ENCODE data around the gene EPB41L3. TPM values are rescaled to one million over a fixed set of nuclear protein-coding genes. Genes with fewer than 3 reads are reported as not detected.
"Not testable (repeated sequence)": the region's sequence is repeated elsewhere in the genome, so short reads cannot be mapped to it uniquely, and the experiment has no call there.

Gene EPB41L3
- total and polyA plus RNA-seq, 4 donors, result 6.5 to 116 (median 43.7) TPM

- H3K36me3 ChIP-seq (ENCODE audit: control insufficient read depth in 1 of 2, insufficient read depth in 2 of 2, low read length in 1 of 2); H3K27ac ChIP-seq (ENCODE audit: low read depth in 1 of 2, low read length in 2 of 2); H3K4me3 ChIP-seq (ENCODE audit: low read length in 2 of 2); H3K9me3 ChIP-seq (ENCODE audit: control insufficient read depth, low read length); H3K27me3 ChIP-seq (ENCODE audit: control insufficient read depth in 1 of 2, insufficient read depth in 2 of 2, low read length in 1 of 2); H3K4me1 ChIP-seq (ENCODE audit: control insufficient read depth in 1 of 2, insufficient read depth in 2 of 2, low read length in 2 of 2); intact Hi-C loops (cut with DNase I): not testable (repeated sequence)
- 26 to 32% methylated on average over 2 of the region's 2 CpGs for WGBS, 2 donors
- DNase-seq (peak in 1 of 2 donors; percentile 56), ATAC-seq (ENCODE audit: low FRiP score) (peak; percentile 60)
Observed at GRCh38 chr18:5570613-5571012, 26.8 kb upstream of the EPB41L3 start.

- Histone ChIP-seq H3K27me3 (ENCODE audit: control insufficient read depth in 1 of 2, insufficient read depth in 2 of 2, low read length in 1 of 2) (no peaks in the 10 kb centered on the region), H3K4me3 (ENCODE audit: low read length in 2 of 2) (no peak overlapping the region), H3K4me1 (ENCODE audit: control insufficient read depth in 1 of 2, insufficient read depth in 2 of 2, low read length in 2 of 2) (no peaks in the 10 kb centered on the region), H3K36me3 (ENCODE audit: control insufficient read depth in 1 of 2, insufficient read depth in 2 of 2, low read length in 1 of 2) (no peaks in the 10 kb centered on the region), H3K9me3 (ENCODE audit: control insufficient read depth, low read length) (peaks cover 1% of the 10 kb centered on the region), H3K27ac (ENCODE audit: low read depth in 1 of 2, low read length in 2 of 2) (no peak overlapping the region)
- 68 to 74% methylated on average over 3 of the region's 3 CpGs for WGBS, 2 donors
- intact Hi-C loops (cut with DNase I), result no loop called here
- ATAC-seq (ENCODE audit: low FRiP score) (no peak), DNase-seq (no peak)
Observed at GRCh38 chr18:5568416-5568815, 24.6 kb upstream of the EPB41L3 start.

- no peaks in the 10 kb centered on the region for H3K27me3 ChIP-seq (ENCODE audit: control insufficient read depth in 1 of 2, insufficient read depth in 2 of 2, low read length in 1 of 2)
- WGBS, 2 donors, result 79 to 87% methylated on average over 1 of the region's 1 CpG
- H3K4me1 ChIP-seq (ENCODE audit: control insufficient read depth in 1 of 2, insufficient read depth in 2 of 2, low read length in 2 of 2), result no peaks in the 10 kb centered on the region
- H3K4me3 ChIP-seq (ENCODE audit: low read length in 2 of 2), result no peak overlapping the region
- no peak overlapping the region for H3K27ac ChIP-seq (ENCODE audit: low read depth in 1 of 2, low read length in 2 of 2)
- intact Hi-C loops (cut with DNase I), result no loop called here
- no peaks in the 10 kb centered on the region for H3K36me3 ChIP-seq (ENCODE audit: control insufficient read depth in 1 of 2, insufficient read depth in 2 of 2, low read length in 1 of 2)
- DNase-seq (no peak), ATAC-seq (ENCODE audit: low FRiP score) (no peak)
- peaks cover 1% of the 10 kb centered on the region for H3K9me3 ChIP-seq (ENCODE audit: control insufficient read depth, low read length)
Observed at GRCh38 chr18:5558851-5559250, 15.1 kb upstream of the EPB41L3 start.

GRCh38 chr18:5556310-5556974, 12.6 kb upstream of the EPB41L3 start:
- H3K27ac ChIP-seq (ENCODE audit: low read depth in 1 of 2, low read length in 2 of 2), result no peak overlapping the region
- DNase-seq, result no peak
- WGBS, 2 donors, result 67 to 79% methylated on average over 8 of the region's 8 CpGs
- H3K9me3 ChIP-seq (ENCODE audit: control insufficient read depth, low read length), result no peaks in the 10 kb centered on the region
- no peak overlapping the region for H3K4me3 ChIP-seq (ENCODE audit: low read length in 2 of 2)
- no peaks in the 10 kb centered on the region for H3K4me1 ChIP-seq (ENCODE audit: control insufficient read depth in 1 of 2, insufficient read depth in 2 of 2, low read length in 2 of 2)
- H3K27me3 ChIP-seq (ENCODE audit: control insufficient read depth in 1 of 2, insufficient read depth in 2 of 2, low read length in 1 of 2), result no peaks in the 10 kb centered on the region
- no peaks in the 10 kb centered on the region for H3K36me3 ChIP-seq (ENCODE audit: control insufficient read depth in 1 of 2, insufficient read depth in 2 of 2, low read length in 1 of 2)
- intact Hi-C loops (cut with DNase I), result no loop called here
- ATAC-seq (ENCODE audit: low FRiP score), result peak; percentile 69

- no peak overlapping the region for H3K27ac ChIP-seq (ENCODE audit: low read depth in 1 of 2, low read length in 2 of 2)
- ATAC-seq (ENCODE audit: low FRiP score), result no peak
- H3K27me3 ChIP-seq (ENCODE audit: control insufficient read depth in 1 of 2, insufficient read depth in 2 of 2, low read length in 1 of 2), result no peaks in the 10 kb centered on the region
- no peak overlapping the region for H3K4me3 ChIP-seq (ENCODE audit: low read length in 2 of 2)
- no peaks in the 10 kb centered on the region for H3K36me3 ChIP-seq (ENCODE audit: control insufficient read depth in 1 of 2, insufficient read depth in 2 of 2, low read length in 1 of 2)
- no peaks in the 10 kb centered on the region for H3K9me3 ChIP-seq (ENCODE audit: control insufficient read depth, low read length)
- intact Hi-C loops (cut with DNase I), result no loop called here
- 39 to 69% methylated on average over 4 of the region's 4 CpGs for WGBS, 2 donors
- no peaks in the 10 kb centered on the region for H3K4me1 ChIP-seq (ENCODE audit: control insufficient read depth in 1 of 2, insufficient read depth in 2 of 2, low read length in 2 of 2)
- DNase-seq, result no peak
Observed at GRCh38 chr18:5554629-5555028, 10.8 kb upstream of the EPB41L3 start.

- no peaks in the 10 kb centered on the region for H3K9me3 ChIP-seq (ENCODE audit: control insufficient read depth, low read length)
- H3K27me3 ChIP-seq (ENCODE audit: control insufficient read depth in 1 of 2, insufficient read depth in 2 of 2, low read length in 1 of 2), result no peaks in the 10 kb centered on the region
- intact Hi-C loops (cut with DNase I), result no loop called here
- H3K27ac ChIP-seq (ENCODE audit: low read depth in 1 of 2, low read length in 2 of 2), result no peak overlapping the region
- no peak for ATAC-seq (ENCODE audit: low FRiP score)
- H3K36me3 ChIP-seq (ENCODE audit: control insufficient read depth in 1 of 2, insufficient read depth in 2 of 2, low read length in 1 of 2), result no peaks in the 10 kb centered on the region
- H3K4me1 ChIP-seq (ENCODE audit: control insufficient read depth in 1 of 2, insufficient read depth in 2 of 2, low read length in 2 of 2), result no peaks in the 10 kb centered on the region
- DNase-seq, result no peak
- 2 to 12% methylated on average over 3 of the region's 3 CpGs for WGBS, 2 donors
- H3K4me3 ChIP-seq (ENCODE audit: low read length in 2 of 2), result no peak overlapping the region
Observed at GRCh38 chr18:5546660-5547059, 2.9 kb upstream of the EPB41L3 start.

GRCh38 chr18:5543036-5543680, 639 bp downstream of the EPB41L3 start:
- intact Hi-C loops (cut with DNase I), result no loop called here
- DNase-seq (peak in 1 of 2 donors; percentile 50), ATAC-seq (ENCODE audit: low FRiP score) (peak; percentile 23)
- peak overlapping the region; percentile 2 to 52 for H3K4me3 ChIP-seq (ENCODE audit: low read length in 2 of 2)
- H3K9me3 ChIP-seq (ENCODE audit: control insufficient read depth, low read length), result no peaks in the 10 kb centered on the region
- H3K4me1 ChIP-seq (ENCODE audit: control insufficient read depth in 1 of 2, insufficient read depth in 2 of 2, low read length in 2 of 2), result no peaks in the 10 kb centered on the region
- no peaks in the 10 kb centered on the region for H3K27me3 ChIP-seq (ENCODE audit: control insufficient read depth in 1 of 2, insufficient read depth in 2 of 2, low read length in 1 of 2)
- H3K36me3 ChIP-seq (ENCODE audit: control insufficient read depth in 1 of 2, insufficient read depth in 2 of 2, low read length in 1 of 2), result no peaks in the 10 kb centered on the region
- WGBS, 2 donors, result 1% methylated on average over 35 to 84 of the region's 84 CpGs
- H3K27ac ChIP-seq (ENCODE audit: low read depth in 1 of 2, low read length in 2 of 2), result no peak overlapping the region

- WGBS, 2 donors, result 3 to 4% methylated on average over 22 to 23 of the region's 23 CpGs
- DNase-seq (peak in 1 of 2 donors; percentile 60), ATAC-seq (ENCODE audit: low FRiP score) (no peak)
- peak overlapping the region in 1 of 2 donors; percentile 2 for H3K4me3 ChIP-seq (ENCODE audit: low read length in 2 of 2)
- H3K4me1 ChIP-seq (ENCODE audit: control insufficient read depth in 1 of 2, insufficient read depth in 2 of 2, low read length in 2 of 2), result no peaks in the 10 kb centered on the region
- no peaks in the 10 kb centered on the region for H3K9me3 ChIP-seq (ENCODE audit: control insufficient read depth, low read length)
- no peak overlapping the region for H3K27ac ChIP-seq (ENCODE audit: low read depth in 1 of 2, low read length in 2 of 2)
- no peaks in the 10 kb centered on the region for H3K36me3 ChIP-seq (ENCODE audit: control insufficient read depth in 1 of 2, insufficient read depth in 2 of 2, low read length in 1 of 2)
- no peaks in the 10 kb centered on the region for H3K27me3 ChIP-seq (ENCODE audit: control insufficient read depth in 1 of 2, insufficient read depth in 2 of 2, low read length in 1 of 2)
- intact Hi-C loops (cut with DNase I), result no loop called here
Observed at GRCh38 chr18:5542515-5543035, 1.2 kb downstream of the EPB41L3 start.

GRCh38 chr18:5541644-5542043, 2.2 kb downstream of the EPB41L3 start:
- intact Hi-C loops (cut with DNase I), result no loop called here
- H3K4me1 ChIP-seq (ENCODE audit: control insufficient read depth in 1 of 2, insufficient read depth in 2 of 2, low read length in 2 of 2), result no peaks in the 10 kb centered on the region
- H3K9me3 ChIP-seq (ENCODE audit: control insufficient read depth, low read length), result no peaks in the 10 kb centered on the region
- WGBS, 2 donors, result 51 to 69% methylated on average over 3 of the region's 3 CpGs
- no peak overlapping the region for H3K27ac ChIP-seq (ENCODE audit: low read depth in 1 of 2, low read length in 2 of 2)
- ATAC-seq (ENCODE audit: low FRiP score) (no peak), DNase-seq (no peak)
- H3K4me3 ChIP-seq (ENCODE audit: low read length in 2 of 2), result no peak overlapping the region
- no peaks in the 10 kb centered on the region for H3K27me3 ChIP-seq (ENCODE audit: control insufficient read depth in 1 of 2, insufficient read depth in 2 of 2, low read length in 1 of 2)
- H3K36me3 ChIP-seq (ENCODE audit: control insufficient read depth in 1 of 2, insufficient read depth in 2 of 2, low read length in 1 of 2), result no peaks in the 10 kb centered on the region

All from aorta (tissue), 5 donors.